NCI-H1092 (cell line): Measurements from ENCODE around the gene XPR1.

Source experiments
- DNase-seq: peaks from one replicate; lab custom pipeline; 2025; lab: John Stamatoyannopoulos, UW

XPR1 gene

DNA sequence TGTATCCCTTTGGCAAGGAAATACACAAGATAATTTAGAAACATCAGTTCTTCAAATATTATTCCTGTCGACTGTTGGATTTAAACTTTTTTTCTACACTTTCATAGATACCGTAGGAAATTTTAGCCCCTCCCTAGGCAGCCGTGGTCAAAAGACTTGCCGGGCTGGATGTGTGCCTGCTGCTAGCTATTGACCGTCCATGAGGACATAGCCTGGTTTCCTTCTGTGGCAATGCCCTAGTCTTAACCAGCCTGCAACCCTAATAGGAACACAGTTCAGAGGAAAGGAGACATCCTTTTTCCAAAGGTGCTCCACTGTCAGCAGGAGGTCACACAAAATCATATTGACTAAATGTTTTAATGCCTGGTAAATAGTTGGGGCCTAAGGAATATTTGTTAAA is 260.4 kb downstream of the XPR1 start:
- no peak for DNase-seq

DNA sequence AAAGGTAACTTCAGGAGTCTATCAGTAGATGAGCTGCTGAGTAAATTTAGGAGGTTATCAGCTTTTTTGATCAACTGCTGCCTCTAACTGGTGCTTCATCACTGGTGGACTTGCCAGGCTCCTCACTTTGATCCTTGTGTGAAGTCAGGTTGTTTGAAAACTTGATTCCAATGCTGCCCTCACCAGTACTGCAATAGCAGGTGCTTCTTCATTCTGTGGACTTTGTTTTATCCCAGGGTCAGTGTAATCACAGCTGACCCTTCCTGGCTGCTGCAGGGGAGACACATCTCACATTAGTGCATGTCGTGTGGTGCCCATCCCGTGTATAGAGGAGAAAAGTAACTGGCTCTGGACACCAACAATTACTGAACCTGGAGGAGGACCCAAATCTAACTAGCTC is 260.9 kb downstream of the XPR1 start:
- DNase-seq, result no peak

DNA sequence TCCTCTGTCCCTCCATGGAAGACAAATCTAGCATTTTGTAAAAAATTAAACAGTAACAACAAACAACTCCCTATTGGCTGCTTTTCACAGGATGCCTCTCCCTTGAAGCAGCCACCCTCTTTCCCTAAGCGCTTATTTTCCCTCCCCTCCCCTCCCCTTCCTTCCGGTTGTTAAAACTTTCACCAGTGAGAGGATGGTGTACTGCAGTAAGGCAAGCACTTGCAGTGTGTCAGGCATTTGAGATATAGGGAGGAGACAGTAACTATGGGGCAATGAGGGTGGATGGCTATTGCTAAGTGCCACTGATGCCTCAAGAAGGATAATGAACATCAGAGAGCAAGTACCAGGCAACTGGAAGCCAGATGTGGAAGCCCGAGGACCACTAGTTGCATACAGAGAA is 261.8 kb downstream of the XPR1 start:
- no peak for DNase-seq

DNA sequence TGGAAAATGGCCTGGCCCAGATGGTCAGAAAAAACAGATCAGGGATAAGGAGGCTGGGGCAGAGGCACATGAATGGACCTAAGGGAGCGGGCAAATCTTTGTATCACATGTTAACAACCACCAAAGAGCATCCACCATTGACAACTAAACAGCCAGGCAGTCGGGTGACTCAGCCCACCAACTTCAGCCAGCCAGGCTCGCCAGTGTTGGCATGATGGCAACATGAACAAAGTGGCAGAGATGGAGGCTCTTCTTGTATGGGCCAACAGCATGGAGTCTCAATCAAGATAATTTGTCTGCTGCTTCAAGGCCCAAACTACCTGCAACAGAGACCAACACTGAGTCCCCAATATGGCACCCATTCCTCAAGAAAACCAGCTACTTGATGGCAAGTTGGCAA is 264.3 kb downstream of the XPR1 start:
- no peak for DNase-seq

DNA sequence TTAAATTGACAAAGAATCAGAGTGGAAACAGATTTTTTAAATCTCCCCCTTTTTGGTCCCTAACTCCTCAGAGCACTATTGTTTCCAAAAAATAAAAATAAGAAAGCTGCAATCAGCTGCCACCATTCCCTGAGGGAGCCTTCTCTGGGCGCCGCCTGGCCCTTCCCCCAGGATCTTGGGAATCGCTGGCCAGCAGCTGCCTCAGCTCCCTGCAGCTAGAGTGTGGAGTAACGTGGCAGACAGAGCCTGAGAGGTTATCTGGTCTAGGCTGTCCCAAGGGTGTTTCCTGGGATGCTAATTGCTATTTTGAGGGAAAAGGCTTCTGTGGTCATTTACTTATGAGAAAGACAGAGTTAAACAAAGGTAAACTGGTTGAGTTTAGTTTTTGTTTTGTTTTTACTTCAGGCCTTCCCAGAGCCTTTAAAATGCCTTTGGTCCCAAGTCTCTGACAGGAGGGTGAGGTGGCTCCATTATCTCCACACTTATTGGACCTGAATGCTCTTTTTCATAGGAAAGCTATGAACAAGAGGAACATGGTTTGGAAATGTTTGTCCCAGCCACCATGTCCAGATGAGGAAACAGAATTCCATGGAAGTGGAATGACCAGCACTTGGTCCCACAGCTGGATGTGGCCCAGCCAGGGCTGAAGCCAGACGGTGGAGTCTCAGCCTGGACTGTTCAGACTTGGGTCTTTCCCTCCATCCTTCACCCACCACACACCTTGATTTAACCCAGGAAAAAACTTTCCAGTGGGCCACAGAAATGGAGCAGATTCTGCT is 266.8 kb downstream of the XPR1 start:
- DNase-seq, result no peak

DNA sequence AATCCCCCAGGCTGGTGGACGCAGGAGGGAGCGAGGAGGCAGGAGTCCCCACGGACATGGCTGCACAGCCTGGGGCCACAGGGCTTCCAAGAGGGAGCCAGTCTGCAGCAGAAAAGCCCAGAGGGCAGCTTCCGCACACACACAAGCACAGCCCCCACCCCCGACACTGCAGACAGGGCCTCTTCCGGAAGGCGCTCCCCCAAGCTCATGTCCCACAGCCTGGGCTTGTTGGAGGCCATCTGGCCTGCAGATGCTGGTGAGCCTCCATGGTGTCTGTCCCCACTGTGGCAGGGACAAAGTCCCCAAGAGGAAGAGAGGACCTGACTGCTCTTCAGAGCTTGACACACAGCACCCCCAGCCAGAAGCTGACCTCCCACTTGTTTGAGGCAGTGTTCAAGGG is 267.4 kb downstream of the XPR1 start:
- no peak for DNase-seq

DNA sequence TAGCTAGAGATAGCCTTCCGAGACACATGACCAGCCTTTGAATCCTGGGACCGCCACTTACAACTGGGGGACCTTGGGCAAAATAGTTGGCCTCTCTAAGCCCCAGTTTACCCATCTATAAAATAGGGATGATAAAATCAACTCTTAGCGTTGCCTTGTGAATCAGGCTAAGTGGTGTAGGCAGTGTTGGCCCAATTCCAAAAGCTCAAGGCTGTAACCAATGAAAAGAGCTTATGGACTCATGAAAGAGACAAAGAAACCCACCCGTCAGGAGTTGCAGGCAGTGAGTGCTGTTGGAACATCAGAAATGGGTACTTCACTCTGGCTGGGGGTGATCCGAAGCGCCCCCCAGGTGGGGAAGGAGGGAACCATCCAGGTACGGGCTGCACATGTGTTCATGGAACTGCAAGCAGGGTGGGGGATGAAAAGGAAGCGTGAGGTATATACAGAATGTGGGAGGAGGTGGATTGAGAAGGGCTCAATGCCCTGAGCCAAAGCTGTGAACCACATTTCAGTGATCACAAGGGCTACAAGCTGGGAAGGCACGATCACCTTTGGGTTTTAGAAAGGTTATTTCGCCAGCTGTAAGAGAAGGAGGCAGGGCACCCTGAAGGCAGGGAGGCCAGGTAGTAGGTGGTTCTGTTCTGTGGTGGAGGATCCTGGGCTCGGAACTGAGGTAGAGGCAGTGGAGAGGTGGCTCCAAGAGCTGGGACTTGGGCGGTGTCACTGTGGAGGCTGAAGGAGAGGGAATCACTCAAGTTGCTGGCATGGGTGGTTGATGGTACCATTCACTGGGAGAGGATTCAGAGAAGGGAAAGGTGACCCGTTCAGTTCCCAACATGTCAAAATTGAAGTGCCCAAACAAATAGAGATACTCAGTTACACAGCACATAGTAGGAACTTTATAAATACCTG is 269.5 kb downstream of the XPR1 start:
- DNase-seq, result no peak

DNA sequence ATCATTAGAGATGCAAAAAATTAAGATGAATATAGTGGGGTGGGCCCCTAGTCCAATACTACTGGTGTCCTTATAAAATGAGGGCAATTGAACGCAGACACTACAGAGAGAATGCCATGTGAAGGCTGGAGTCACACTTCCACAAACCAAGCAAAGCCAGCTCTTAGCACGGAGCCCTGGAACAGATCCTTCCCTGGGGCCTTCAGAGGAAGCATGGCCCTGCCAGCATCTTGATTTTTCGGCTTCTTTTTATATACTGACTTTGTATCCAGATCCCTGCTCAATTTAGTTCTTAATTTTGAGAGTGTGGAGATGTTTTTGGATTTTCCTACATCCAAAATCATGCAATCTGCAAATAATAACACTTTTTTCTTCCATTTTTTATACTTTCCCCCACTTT is 270.7 kb downstream of the XPR1 start:
- no peak for DNase-seq

DNA sequence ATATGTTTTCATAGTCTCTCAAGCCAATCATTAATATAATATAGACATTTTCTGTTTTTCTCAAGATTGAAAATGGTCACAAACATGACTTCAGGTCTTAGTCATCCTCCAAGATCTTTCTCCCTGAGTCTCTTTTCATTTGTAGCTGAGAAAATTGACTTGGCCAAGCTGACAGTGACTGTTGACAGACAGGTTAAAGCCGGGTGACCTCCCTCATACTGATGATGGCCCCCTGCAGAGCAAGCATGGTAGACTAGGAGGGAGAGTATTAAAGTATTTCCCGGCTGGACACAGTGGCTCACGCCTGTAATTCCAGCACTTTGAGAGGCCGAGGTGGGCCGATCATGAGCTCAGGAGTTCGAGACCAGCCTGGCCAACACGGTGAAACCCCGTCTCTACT is 274.1 kb downstream of the XPR1 start:
- no peak for DNase-seq

DNA sequence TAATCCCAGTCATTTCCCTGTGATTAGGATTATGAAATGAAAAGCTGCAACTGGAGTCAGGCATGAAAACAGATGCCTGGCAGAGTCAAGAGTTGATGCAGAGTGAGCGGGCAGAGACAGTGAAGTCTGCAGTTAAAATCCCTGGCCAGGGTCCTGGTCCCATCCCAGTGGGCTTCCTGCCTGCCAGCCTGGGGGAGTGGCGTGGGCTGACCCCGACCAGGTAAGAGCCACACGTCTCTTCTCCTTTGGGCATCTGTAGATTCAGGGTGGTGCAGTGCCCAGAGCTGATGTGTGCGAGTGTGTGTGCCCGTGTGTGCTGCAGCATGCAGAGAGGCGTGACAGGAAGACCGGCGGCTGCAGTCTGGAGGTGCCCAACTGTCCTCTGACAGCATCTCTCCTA is 274.7 kb downstream of the XPR1 start:
- no peak for DNase-seq

DNA sequence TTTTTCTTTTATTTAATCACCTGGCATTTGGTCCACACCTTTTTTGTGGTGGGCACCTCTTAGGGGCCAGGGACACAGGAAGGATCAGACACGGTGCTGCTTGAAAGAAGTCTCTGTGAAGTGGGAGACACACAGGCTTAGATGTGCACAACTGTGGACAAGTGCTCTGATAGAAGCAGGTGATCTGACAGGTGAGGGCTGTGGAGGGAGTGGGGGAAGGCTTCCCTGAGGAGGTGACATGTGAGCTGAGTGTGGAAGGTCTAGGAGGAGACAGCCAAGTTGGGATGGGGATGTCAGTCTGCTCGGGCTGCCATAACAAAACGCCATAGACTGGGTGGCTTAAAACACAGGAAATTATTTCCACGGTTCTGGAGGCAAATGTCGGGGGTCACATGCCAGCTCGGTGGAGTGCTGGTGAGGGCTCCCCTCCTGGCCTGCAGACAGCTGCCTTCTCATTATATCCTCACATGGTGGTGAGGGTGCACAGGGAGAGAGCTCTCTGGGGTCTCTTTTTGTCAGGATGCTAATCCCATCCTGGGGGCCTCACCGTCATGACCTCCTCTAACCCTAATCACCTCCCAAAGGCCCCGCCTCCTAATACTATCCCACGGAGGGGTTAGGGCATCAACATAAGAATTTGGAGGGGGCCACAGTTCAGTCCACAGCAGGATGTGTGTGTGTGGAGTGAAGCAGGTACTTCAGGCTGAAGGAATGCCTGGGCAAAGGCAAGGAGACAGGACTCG is 275.7 kb downstream of the XPR1 start:
- no peak for DNase-seq

DNA sequence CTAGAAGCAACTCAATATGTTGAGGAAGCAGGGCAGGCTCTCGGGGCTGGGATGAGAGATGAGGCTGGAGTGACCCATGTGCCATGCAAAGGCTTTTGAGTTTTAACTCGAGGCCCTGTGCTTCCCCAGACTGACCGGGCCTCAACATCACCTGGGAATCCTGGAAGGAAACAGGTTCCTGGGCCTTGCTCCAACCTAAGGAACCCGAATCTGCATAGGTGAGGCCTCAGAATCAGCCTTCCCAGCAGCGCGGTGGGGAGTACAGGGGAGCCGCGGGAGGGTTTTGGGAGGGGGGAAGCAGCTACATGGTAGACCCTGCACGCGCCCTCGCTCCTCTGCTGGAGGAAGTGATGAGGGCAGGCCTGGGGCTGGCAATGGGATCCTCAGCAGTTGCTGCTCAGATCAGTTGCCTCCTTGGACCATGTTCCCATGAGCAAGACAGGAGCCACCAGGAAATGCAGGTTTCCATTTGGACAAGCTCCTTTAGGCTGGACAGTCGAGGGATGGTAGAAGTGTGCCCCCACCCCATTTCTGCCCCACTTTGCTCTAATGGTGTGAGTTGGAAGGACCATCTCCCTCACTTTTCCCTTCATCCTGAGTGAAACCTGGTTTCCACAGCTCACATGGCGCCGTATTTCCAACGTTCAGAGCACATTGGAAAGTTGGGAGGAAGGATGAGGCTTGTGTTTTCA is 276.4 kb downstream of the XPR1 start:
- DNase-seq, result no peak

DNA sequence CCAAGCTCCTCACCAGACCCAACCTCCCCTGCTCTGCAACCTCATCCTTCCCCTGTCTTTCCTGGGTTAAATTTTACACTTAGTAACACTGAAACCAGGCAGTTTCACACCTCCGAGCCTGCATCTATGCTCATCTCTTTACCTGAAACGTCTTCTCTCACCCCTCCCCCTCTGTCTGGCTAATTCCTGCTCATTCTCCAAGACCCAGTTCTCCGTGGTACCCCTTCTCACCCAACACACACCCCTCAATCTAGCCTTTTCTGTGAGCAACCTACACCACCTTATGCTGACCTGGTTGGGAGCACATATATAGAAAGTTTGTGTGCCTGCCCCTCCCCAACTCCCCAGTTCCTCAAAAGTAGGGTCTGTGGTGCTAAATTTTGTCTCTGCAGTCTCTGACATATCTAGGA is 277.2 kb downstream of the XPR1 start:
- DNase-seq, result no peak

DNA sequence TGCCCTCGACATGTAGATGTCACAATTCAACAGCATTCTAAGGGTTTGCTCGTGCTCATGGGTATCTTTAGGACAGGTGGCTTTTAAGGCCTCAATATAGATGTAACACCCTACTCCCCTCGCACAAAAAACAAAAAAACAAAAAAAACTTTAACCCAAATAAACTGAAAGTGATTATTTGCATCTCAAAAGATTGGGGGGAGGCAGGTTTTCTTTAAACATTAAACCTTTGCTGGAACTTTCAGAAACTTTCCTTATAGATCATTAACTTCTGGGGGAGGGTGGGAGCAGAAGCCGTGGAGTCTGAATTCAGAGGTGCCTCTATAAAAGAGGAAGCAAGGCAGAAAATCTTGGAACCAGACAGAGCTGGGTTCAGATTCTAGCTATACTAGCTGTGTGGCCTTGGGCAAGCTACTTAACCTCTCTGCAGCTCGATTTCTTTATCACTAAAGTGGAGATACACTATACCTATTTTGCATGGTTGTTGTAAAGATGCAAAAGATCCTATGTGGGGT is 277.7 kb downstream of the XPR1 start:
- DNase-seq, result no peak

DNA sequence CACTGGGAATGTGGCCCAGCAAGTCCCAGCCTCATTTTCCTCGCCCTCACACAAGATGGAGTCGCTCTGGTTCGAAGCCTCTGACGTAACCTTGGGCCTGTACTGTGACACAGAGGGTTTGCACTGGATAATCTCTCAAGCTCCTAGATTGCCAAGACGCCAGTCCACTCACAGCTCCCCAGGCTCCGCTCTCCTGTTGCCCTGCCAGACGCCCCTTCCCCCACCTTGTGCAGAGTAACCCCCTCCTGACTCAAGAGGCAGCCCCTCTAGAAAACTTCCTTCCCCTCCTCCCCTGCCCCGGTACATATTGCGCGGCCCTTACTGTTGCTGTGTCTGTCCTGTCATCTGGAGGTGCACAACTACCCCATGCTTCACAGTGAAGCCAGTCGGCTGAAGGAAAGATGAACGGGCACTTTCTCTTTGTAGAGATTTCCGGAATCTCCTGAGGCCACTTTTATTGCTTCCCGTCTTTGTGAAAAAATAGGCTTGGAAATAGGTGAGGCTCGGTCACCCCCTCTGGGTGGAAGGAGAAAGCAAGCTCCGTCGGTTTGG is 279.9 kb downstream of the XPR1 start:
- peak; percentile 25 for DNase-seq

DNA sequence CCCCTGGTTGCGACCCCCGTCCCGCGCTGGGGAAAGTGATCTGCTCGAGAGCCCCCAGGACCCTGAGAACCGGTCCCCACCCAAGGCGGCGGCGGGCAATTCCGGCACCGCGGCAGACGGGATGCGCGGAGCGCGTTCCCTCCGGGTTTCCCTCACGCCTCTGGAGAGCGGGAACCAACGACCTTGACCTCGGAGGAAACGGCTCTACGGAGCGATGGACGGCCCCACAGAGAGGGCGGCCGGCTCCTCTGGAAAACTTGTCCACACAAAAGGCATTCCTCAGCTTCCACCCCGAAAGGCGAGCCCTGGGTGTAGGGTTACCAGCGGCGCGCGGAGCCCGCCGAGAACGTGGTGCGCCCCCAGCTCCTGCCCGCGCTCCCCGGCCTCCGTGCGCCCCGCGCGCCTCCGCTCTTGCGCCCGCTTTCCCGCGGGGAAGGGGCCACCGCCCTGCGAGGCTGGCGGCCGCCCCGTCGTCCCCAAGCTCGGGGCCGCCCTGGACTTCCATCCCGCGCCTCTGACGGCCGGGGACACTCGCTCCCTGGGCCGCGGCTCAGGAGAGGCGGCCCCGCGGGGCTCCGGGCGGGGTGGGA is 280.5 kb downstream of the XPR1 start:
- no peak for DNase-seq

DNA sequence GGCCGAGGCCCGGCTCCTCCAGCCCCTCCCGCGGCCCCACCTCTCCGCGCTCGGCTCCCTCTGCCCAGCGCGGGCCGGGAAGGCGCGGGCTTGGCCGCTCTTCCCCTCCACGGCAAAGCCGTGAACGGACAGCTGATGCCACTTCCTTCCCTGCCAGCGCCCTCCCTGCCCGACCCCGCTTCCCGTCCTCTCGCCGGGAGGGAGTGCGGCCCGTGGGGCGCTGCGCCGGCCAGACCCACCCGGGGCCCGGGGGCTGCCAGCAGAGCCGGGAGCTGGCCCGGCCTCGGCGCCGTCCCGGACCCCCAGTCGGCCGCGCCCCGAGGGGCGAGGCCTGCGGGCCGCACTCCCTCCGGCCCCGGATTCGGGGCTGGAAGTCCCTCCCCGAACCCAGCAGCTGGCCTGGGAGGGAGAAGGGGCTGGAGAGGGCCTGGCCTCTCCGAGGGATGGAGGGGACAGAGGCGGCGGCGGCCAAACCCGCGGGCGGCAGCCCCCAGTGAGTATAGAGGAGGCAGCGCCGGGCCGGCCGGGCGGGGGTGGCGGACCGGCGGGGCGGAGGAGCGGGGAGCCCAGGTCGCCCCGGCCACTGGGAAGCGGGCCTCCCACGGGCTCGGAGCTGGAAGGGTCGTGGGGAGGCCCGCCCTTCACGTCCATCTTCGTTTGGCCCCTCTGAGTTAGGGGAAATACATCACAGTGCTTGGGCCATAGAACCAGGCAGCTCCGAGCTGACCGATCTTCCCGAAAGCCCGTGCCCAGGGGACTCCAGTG is 281.2 kb downstream of the XPR1 start, which contains the start of gene KIAA1614:
Gene KIAA1614, plus strand, starts transcription at position 97 of the 765 bp plus-strand sequence. Its CDS starts 347 bp downstream, at position 444.
- DNase-seq, result no peak

DNA sequence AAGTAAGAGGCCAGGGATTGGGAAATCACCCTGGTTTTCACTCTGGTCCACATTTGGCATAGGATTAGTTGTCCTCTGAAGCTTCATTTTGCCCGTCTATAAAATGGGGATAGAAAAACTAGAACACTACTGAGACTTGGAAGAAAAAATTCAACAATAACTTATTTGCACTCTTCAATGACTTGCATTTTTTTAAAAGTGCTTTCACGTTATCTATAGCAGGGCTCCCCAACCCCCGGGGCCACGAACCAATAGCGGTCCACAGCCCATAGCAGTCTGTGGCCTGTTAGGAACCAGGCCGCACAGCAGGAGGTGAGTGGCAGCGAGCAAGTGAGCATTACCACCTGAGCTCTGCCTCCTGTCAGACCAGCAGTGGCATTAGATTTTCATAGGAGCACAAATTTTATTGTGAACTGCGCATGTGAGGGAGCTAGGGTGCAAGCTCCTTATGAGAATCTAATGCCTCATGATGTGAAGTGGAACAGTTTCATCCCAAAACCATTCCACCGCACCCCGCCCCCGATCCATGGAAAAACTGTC is 283.7 kb downstream of the XPR1 start:
- DNase-seq, result no peak

DNA sequence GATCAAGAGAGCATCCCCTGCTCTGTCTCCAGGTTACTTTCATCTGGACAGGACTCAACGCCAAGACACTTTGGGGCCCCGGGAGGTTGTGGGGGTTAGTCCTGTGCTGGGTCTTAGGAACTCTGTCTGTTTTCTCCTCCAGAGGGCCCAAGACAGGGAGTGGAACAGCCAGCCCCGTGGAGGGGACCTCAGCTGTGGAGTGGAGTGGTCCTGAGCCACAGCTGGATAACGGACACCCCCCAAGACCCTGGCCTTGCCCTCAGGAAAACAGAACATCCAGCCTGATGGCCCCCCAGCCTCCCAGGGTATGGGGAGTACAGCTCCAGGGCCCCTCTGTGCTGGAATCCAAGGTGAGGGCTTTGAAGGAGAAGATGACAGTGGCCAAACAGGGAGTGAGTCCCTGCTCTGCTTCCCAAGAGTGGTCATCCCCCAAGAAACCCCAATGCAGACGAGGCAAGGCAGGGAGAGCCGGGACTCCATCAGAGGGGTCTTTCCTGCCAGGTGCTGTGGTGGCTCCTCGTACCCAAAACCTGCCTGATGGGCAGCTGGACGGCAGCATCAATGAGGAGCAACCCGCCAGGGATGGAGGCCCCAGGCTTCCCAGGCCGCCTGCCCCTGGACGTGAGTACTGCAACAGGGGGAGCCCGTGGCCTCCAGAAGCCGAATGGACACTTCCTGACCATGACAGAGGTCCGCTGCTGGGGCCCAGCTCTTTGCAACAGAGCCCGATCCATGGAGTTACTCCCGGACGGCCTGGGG is 284.4 kb downstream of the XPR1 start:
- no peak for DNase-seq
